Astrocyte (in vitro differentiated cells and primary cell): ENCODE measurements around the gene ADH5. TPM values are rescaled to one million over a fixed set of nuclear protein-coding genes. Genes with fewer than 3 reads are reported as not detected.

Source experiments
- DNase-seq: peaks from one replicate; pipeline ENCODE4 v3.0.0-alpha.2; 2010; ENCODE audit warnings: low read depth
- FAIRE-seq: peaks from 2 replicates; lab custom pipeline; 2011; peaks lifted over from hg19 to GRCh38; lab: Jason Lieb, UNC
- H2AFZ ChIP-seq: 2 replicates; pipeline ENCODE4 v1.6.0; 2012; ENCODE audit warnings: low read depth, low read length, inconsistent platforms
- H3K27ac ChIP-seq: 2 replicates; pipeline ENCODE4 v1.5.1; 2011; ENCODE audit warnings: low read depth, low read length, inconsistent platforms
- H3K27me3 ChIP-seq: 2 replicates; pipeline ENCODE4 v1.6.0; 2011; ENCODE audit warnings: low read length, inconsistent platforms; ENCODE audit not compliant: insufficient read depth
- H3K36me3 ChIP-seq: 2 replicates; pipeline ENCODE4 v1.5.1; 2011; ENCODE audit warnings: low read length, inconsistent platforms; ENCODE audit not compliant: insufficient read depth
- H3K4me1 ChIP-seq: 2 replicates; pipeline ENCODE4 v1.5.1; 2011; ENCODE audit warnings: low read length, inconsistent platforms; ENCODE audit not compliant: insufficient read depth
- H3K4me2 ChIP-seq: 2 replicates; pipeline ENCODE4 v1.6.0; 2012; ENCODE audit warnings: low read length, inconsistent platforms
- H3K4me3 ChIP-seq: 2 replicates; pipeline ENCODE4 v1.5.1; 2011; ENCODE audit warnings: low read depth, mild to moderate bottlenecking, low read length, inconsistent platforms; ENCODE audit not compliant: insufficient read depth
- H3K79me2 ChIP-seq: 2 replicates; pipeline ENCODE4 v1.6.0; 2012; ENCODE audit warnings: mild to moderate bottlenecking, low read length, inconsistent platforms; ENCODE audit not compliant: insufficient read depth
- H3K9ac ChIP-seq: 2 replicates; pipeline ENCODE4 v1.6.0; 2012; ENCODE audit warnings: mild to moderate bottlenecking, low read length, inconsistent platforms
- H3K9me3 ChIP-seq: 2 replicates; pipeline ENCODE4 v1.5.1; 2012; ENCODE audit warnings: low read depth, mild to moderate bottlenecking, low read length, inconsistent platforms; ENCODE audit not compliant: insufficient read depth
- H4K20me1 ChIP-seq: 2 replicates; pipeline ENCODE4 v1.6.0; 2012; ENCODE audit warnings: low read length, inconsistent platforms; ENCODE audit not compliant: insufficient read depth
- H3K27ac Mint-ChIP-seq: one replicate; pipeline ENCODE4 v1.8.0; 2021; ENCODE audit warnings: mild to moderate bottlenecking, mixed read lengths; ENCODE audit not compliant: unreplicated experiment
- H3K27me3 Mint-ChIP-seq: one replicate; pipeline ENCODE4 v1.8.0; 2021; ENCODE audit warnings: low read depth, mixed read lengths; ENCODE audit not compliant: unreplicated experiment
- H3K36me3 Mint-ChIP-seq: one replicate; pipeline ENCODE4 v1.8.0; 2021; ENCODE audit warnings: low read depth, mixed read lengths; ENCODE audit not compliant: unreplicated experiment
- H3K4me1 Mint-ChIP-seq: one replicate; pipeline ENCODE4 v1.8.0; 2021; ENCODE audit warnings: low read depth, mixed read lengths; ENCODE audit not compliant: unreplicated experiment
- H3K4me3 Mint-ChIP-seq: one replicate; pipeline ENCODE4 v1.8.0; 2021; ENCODE audit warnings: mild to moderate bottlenecking, moderate library complexity, mixed read lengths; ENCODE audit not compliant: unreplicated experiment
- H3K9me3 Mint-ChIP-seq: one replicate; pipeline ENCODE4 v1.8.0; 2021; ENCODE audit warnings: mild to moderate bottlenecking, mixed read lengths; ENCODE audit not compliant: unreplicated experiment
- CTCF ChIP-seq: IDR thresholded peaks from 2 replicates; pipeline ENCODE4 v1.5.1; 2011; ENCODE audit warnings: low read depth, mild to moderate bottlenecking, inconsistent platforms, low read length, moderate library complexity; ENCODE audit not compliant: insufficient read depth
- EZH2 ChIP-seq: IDR thresholded peaks from 2 replicates; pipeline ENCODE4 v1.6.1; 2012; ENCODE audit warnings: mild to moderate bottlenecking, low read length, inconsistent platforms; ENCODE audit not compliant: insufficient read depth
- total RNA-seq: library from RNA; stranded (reverse); gene quantifications from 2 replicates; pipeline ENCODE4 v1.2.1, GENCODE V29; 2021

The ADH5 gene
- total RNA-seq, 1 donor from 2014 or later: 210 TPM

DNA sequence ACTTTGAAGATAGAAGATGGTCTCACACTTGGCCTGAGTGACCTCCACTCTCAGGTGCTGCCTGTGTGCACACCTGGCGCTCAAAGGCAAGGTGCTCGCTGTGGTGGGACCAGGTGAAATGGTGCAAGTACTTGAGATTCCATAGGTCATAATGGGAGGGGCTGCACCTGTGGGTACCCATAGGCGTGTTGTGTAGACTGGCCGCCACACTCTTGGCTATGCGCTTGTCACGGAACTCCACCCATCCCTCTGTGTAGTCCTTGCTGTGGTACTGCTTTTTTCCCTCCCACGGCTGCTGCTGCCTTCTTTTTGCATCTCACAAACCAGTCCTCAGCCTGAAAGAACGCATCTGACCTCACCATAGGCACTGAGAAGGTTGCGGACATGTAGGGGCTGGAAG, 66.0 kb downstream of the ADH5 start:
- H3K27me3 Mint-ChIP-seq: no peaks in the 10 kb centered on the region
- peaks cover 23% of the 10 kb centered on the region for H3K36me3 Mint-ChIP-seq
- Histone ChIP-seq H3K36me3 (no peaks in the 10 kb centered on the region), H3K9me3 (peaks cover 8% of the 10 kb centered on the region), H3K9ac (no peak overlapping the region), H3K27me3 (no peaks in the 10 kb centered on the region), H3K27ac (no peak overlapping the region), H3K4me3 (no peak overlapping the region), H3K79me2 (peaks cover 99% of the 10 kb centered on the region), H3K4me1 (no peaks in the 10 kb centered on the region), H4K20me1 (peaks cover 30% of the 10 kb centered on the region), H2AFZ (no peak overlapping the region), H3K4me2 (no peak overlapping the region)
- DNase-seq: no peak
- FAIRE-seq: no peak
- H3K4me1 Mint-ChIP-seq: peaks cover 21% of the 10 kb centered on the region
- peaks cover 16% of the 10 kb centered on the region for H3K9me3 Mint-ChIP-seq
- TF ChIP-seq EZH2: no peak
- TF ChIP-seq CTCF: no peak
- no peak overlapping the region for H3K4me3 Mint-ChIP-seq
- H3K27ac Mint-ChIP-seq: no peak overlapping the region

DNA sequence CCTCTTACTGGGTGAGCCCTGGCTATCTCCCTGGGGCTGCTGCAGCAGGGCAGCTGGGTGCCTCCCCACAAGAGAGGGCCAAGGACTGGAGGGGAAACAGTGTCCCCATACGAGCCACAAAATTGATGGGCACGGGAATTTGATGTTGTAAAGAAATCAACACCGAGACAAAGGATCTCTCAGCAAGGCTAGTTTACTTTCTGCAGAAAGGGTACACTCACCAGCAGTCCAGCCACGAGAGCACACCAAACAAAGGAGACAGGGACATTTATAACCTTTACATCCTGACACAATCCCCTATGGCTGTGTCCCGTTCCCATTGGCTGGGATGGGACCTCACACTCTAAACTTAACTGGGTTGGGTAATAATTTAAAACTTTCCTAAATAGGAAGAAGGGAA, 67.2 kb downstream of the ADH5 start:
- Histone ChIP-seq H3K4me1 (no peaks in the 10 kb centered on the region), H3K9me3 (peaks cover 8% of the 10 kb centered on the region), H3K36me3 (no peaks in the 10 kb centered on the region), H3K4me3 (no peak overlapping the region), H2AFZ (no peak overlapping the region), H4K20me1 (peaks cover 35% of the 10 kb centered on the region), H3K27me3 (no peaks in the 10 kb centered on the region), H3K9ac (no peak overlapping the region), H3K4me2 (no peak overlapping the region), H3K79me2 (peaks cover 99% of the 10 kb centered on the region), H3K27ac (no peak overlapping the region)
- peaks cover 27% of the 10 kb centered on the region for H3K4me1 Mint-ChIP-seq
- DNase-seq (no peak), FAIRE-seq (no peak)
- peak overlapping the region; percentile 50 for H3K4me3 Mint-ChIP-seq
- no peak overlapping the region for H3K27ac Mint-ChIP-seq
- H3K27me3 Mint-ChIP-seq: no peaks in the 10 kb centered on the region
- H3K36me3 Mint-ChIP-seq: peaks cover 27% of the 10 kb centered on the region
- no peak for TF ChIP-seq EZH2
- no peak for TF ChIP-seq CTCF
- peaks cover 17% of the 10 kb centered on the region for H3K9me3 Mint-ChIP-seq

Other genes starting within 250 kb of the ADH5 start
- gene EIF4E, start 159.7 kb downstream of the ADH5 start, total RNA-seq: 103 and 110 TPM in 2 replicates
- gene METAP1, start 93.1 kb downstream of the ADH5 start, total RNA-seq: 54.2 and 60.9 TPM in 2 replicates
- not detected in 2 replicates for gene ADH4, start 55.5 kb upstream of the ADH5 start, total RNA-seq
- gene ADH6, start 130.5 kb upstream of the ADH5 start, total RNA-seq: not detected in 2 replicates
- gene ADH1A, start 202.2 kb upstream of the ADH5 start, total RNA-seq: not detected in 2 replicates
- gene ADH1B, start 232.6 kb upstream of the ADH5 start, total RNA-seq: not detected in 2 replicates